Lower lobe of right lung (tissue), 2 donors: ENCODE data around the gene ZIC1. TPM values are rescaled to one million over a fixed set of nuclear protein-coding genes. Genes with fewer than 3 reads are reported as not detected.

ENCODE experiments used
- ATAC-seq, 2 donors: fragments of 200-7000 bp; cut with Tn5 transposase; one replicate each; pipeline ENCODE4 v1.9.1; 2020 to 2022; ENCODE audit warnings: mild to moderate bottlenecking in 2 of 2, moderate library complexity in 2 of 2
- DNase-seq: peaks from one replicate; pipeline ENCODE4 v3.0.0-alpha.2; 2020
- H3K27ac ChIP-seq: fragments of 200-600 bp; one replicate; pipeline ENCODE4 v1.8.0; 2022
- H3K27me3 ChIP-seq: fragments of 200-600 bp; one replicate; pipeline ENCODE4 v1.8.0; 2022; ENCODE audit warnings: low read depth
- H3K36me3 ChIP-seq: fragments of 200-600 bp; one replicate; pipeline ENCODE4 v1.8.0; 2022; ENCODE audit warnings: mild to moderate bottlenecking
- H3K4me1 ChIP-seq: fragments of 200-600 bp; one replicate; pipeline ENCODE4 v1.8.0; 2022
- H3K4me3 ChIP-seq: fragments of 200-600 bp; one replicate; pipeline ENCODE4 v1.8.0; 2022; ENCODE audit warnings: mild to moderate bottlenecking
- H3K9me3 ChIP-seq: fragments of 200-600 bp; one replicate; pipeline ENCODE4 v1.8.0; 2022
- intact Hi-C: fragments of 100-400 bp; cut with DNase I; formaldehyde crosslinking; loops from one replicate; pipeline ENCODE4 v1.11.0; 2022
- total RNA-seq: library from RNA; stranded (reverse); fragmentation: NEBNext Ultra II Directional; extraction: Animal tissue kit (Norgen Biotek cat#: 25700); gene quantifications from one replicate; pipeline ENCODE4 v1.2.1, GENCODE V29; 2021
- TF ChIP-seq, protein P1 (sequence below): fragments of 200-600 bp; IDR thresholded peaks from one replicate; pipeline ENCODE4 v1.8.0; 2022; ENCODE audit warnings: antibody characterized with exemption, mild to moderate bottlenecking
- donor health status: DM: no; HTN: yes; CAD: no; lungs with severe emphysema.

ZIC1 gene
- total RNA-seq, 1 donor from 2014 or later, result not detected

DNA sequence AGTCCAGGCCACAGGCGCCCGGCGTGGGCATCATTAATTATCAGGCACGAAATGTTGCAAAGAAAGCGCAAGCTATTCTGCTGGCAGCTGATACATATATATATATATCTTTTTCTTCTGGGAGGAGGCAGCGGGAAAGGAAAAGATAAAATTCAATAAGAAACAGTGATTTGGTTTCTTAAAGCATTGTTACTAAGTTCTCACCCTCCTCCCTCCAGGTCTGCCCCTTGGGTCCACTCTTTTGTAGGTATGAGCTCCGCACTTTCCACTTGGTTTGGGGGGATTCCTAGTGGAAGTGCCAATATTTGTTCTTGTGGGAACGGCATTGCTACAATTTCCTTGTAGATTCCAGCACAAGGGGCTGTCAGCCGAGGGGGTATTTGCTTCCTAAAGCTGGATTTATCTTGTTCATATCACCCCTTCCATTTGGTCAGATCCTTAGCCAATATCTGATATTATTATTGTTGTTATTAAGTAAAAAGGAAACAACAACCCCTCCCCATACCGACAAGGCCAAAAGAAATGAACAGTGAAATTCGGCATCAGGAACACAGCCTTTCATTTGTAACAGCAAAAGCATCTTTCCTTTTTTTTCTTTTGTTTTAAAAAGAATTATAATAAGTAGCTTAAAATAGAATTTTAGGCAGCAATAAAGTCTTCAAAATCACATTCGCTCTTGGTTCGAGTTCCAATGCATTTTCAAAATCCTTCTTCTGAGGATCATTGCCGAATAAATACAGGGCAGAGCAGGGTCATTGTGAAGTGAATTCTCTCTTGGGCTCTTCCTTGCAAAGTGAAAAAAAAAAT is 15.6 kb downstream of the ZIC1 start:
- no peak overlapping the region for H3K27ac ChIP-seq
- H3K27me3 ChIP-seq, result peaks cover 70% of the 10 kb centered on the region
- TF ChIP-seq, protein P1, sequence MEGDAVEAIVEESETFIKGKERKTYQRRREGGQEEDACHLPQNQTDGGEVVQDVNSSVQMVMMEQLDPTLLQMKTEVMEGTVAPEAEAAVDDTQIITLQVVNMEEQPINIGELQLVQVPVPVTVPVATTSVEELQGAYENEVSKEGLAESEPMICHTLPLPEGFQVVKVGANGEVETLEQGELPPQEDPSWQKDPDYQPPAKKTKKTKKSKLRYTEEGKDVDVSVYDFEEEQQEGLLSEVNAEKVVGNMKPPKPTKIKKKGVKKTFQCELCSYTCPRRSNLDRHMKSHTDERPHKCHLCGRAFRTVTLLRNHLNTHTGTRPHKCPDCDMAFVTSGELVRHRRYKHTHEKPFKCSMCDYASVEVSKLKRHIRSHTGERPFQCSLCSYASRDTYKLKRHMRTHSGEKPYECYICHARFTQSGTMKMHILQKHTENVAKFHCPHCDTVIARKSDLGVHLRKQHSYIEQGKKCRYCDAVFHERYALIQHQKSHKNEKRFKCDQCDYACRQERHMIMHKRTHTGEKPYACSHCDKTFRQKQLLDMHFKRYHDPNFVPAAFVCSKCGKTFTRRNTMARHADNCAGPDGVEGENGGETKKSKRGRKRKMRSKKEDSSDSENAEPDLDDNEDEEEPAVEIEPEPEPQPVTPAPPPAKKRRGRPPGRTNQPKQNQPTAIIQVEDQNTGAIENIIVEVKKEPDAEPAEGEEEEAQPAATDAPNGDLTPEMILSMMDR, result no peak
- intact Hi-C loops, result no loop called here
- peaks cover 4% of the 10 kb centered on the region for H3K4me1 ChIP-seq
- ATAC-seq (no peak), DNase-seq (no peak)
- H3K36me3 ChIP-seq, result no peaks in the 10 kb centered on the region
- no peak overlapping the region for H3K4me3 ChIP-seq
- no peaks in the 10 kb centered on the region for H3K9me3 ChIP-seq

DNA sequence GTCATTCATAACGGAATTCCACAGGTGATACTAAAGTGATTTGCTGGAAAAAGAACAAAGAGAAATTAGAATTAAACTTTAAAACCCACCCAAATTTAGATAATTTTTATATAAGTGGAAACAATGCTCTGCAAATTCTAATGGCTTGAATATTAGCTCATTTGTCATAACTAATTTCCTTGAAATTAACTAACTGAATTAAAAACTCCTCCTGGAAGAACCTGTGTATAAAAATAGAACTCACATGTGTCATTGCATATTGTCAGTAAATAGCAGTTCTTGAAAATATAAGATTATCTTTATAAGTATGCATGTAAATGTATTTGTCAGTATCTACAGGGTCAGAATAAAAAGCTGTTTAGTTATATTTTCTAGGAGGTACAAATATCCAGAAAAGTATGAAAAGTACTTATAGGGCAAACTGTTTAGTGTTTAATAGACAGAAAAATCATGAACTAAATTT is 16.3 kb downstream of the ZIC1 start:
- Histone ChIP-seq H3K36me3 (no peaks in the 10 kb centered on the region), H3K4me3 (no peak overlapping the region), H3K27me3 (peaks cover 63% of the 10 kb centered on the region), H3K4me1 (no peaks in the 10 kb centered on the region), H3K9me3 (no peaks in the 10 kb centered on the region), H3K27ac (no peak overlapping the region)
- ATAC-seq (no peak), DNase-seq (no peak)
- intact Hi-C loops, result no loop called here
- TF ChIP-seq, protein P1, result no peak

DNA sequence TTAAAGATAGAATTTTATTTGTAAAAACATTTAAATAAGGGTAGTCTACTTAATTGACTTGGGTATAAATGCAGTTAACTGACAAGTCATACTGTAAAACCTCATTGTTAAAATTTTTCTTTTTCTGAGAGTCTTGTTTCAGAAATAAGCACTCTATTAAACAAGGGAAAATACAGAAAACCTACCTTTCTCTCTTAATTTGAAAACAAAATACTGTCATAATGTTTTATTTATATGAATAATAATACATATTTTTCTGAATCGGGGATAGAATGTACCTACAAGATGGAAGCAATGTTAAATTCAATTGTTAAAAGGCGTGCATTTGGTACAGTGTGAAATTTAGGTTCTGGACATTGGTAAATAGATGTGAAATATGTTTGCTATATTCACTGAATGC is 17.8 kb downstream of the ZIC1 start:
- no peaks in the 10 kb centered on the region for H3K4me1 ChIP-seq
- H3K36me3 ChIP-seq, result no peaks in the 10 kb centered on the region
- DNase-seq (no peak), ATAC-seq (no peak)
- H3K27ac ChIP-seq, result no peak overlapping the region
- TF ChIP-seq, protein P1, result no peak
- intact Hi-C loops, result no loop called here
- H3K27me3 ChIP-seq, result peaks cover 48% of the 10 kb centered on the region
- H3K9me3 ChIP-seq, result no peaks in the 10 kb centered on the region
- no peak overlapping the region for H3K4me3 ChIP-seq

DNA sequence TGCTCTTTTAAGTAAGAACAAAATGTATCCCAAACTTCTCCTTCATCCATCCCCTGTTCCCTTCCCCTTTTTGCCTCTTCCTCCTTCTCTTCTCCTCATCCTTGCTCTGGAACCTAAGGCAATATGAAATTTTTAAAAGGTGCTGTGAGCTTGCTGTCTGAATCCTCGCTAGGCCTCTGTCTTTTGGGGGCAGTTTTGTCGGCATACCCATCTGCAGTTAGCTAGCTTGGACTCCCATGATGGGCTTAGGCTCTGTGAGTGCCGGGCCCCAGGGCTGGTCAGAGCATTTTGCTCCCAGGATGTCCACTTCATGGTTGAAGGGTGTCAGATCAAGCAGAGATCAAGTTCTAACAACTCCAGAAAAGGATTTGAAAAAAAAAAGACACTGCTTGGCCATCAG is 18.6 kb downstream of the ZIC1 start:
- Histone ChIP-seq H3K4me3 (no peak overlapping the region), H3K4me1 (no peaks in the 10 kb centered on the region), H3K27ac (no peak overlapping the region), H3K27me3 (peaks cover 40% of the 10 kb centered on the region), H3K9me3 (no peaks in the 10 kb centered on the region), H3K36me3 (no peaks in the 10 kb centered on the region)
- ATAC-seq, result no peak
- TF ChIP-seq, protein P1, result no peak
- intact Hi-C loops, result no loop called here
- DNase-seq, result no peak

DNA sequence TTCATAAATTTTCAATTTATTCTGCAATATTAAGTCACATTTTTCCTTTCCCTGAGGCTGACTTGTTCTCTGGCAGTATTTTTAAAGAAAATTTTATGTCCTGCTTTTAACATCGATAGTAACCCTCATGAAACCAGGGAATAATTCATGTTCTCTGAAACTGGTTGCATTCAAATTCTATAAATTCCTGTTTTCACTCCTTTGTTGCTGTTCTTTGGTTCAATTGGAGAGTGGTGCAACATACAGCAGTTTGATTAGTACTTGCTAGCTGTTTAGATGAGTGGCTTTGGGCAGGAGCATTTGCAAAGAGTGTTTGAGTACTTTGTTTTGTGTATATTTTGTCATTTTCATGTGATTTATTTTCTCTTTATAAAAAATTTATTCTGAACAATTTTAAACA is 19.2 kb downstream of the ZIC1 start:
- intact Hi-C loops, result no loop called here
- H3K27me3 ChIP-seq, result peaks cover 34% of the 10 kb centered on the region
- TF ChIP-seq, protein P1, result no peak

More for the DNA sequence above, 19.2 kb downstream of the ZIC1 start:
- Histone ChIP-seq H3K4me1 (no peaks in the 10 kb centered on the region), H3K4me3 (no peak overlapping the region), H3K36me3 (no peaks in the 10 kb centered on the region), H3K9me3 (no peaks in the 10 kb centered on the region), H3K27ac (no peak overlapping the region)
- DNase-seq (no peak), ATAC-seq (no peak)
